SW 1271 (cell line): ENCODE measurements around the gene XIRP1.
"Not testable (repeated sequence)": the region's sequence is repeated elsewhere in the genome, so short reads cannot be mapped to it uniquely, and the experiment has no call there.

Experiments used
- DNase-seq, 2 experiments: peaks; one replicate each; lab custom pipeline; 2025; lab: John Stamatoyannopoulos, UW

Gene XIRP1

DNA sequence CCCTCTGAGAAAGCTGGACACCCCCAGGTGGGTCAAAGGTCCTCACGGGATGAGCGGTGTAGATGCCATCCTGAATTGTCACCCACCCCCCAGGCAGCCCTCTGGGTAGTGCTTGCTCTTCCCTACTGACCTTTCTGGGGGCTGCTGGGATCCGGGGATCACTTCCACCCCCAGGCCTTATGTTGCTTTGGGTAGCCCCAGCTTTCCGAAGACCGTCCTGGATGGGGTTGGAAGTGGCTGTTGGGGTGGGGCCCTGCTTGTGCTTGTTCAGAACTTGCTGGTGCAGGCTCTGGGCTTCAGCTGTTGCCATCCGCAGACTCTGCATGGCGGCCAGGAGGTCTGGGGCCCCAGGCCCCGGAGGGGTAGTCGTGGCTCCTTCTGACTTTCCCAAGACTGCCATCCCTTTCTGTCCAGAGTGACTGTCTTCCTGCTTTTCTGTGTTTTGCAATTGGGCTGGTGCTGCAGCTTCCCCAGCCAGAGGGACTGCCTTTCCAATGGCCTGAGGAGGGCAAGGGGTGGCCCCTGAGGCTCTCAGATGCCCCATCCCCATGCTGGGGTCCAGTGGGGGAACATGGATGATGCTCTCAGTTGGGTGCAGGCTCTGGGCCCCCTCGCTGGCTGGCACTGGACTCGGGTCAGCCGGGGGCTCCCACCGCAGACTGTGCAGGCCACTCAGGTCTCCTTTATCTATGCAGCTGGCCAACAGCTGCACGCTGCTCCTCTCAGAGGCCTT, 6.3 kb downstream of the XIRP1 start:
- no peak for DNase-seq

DNA sequence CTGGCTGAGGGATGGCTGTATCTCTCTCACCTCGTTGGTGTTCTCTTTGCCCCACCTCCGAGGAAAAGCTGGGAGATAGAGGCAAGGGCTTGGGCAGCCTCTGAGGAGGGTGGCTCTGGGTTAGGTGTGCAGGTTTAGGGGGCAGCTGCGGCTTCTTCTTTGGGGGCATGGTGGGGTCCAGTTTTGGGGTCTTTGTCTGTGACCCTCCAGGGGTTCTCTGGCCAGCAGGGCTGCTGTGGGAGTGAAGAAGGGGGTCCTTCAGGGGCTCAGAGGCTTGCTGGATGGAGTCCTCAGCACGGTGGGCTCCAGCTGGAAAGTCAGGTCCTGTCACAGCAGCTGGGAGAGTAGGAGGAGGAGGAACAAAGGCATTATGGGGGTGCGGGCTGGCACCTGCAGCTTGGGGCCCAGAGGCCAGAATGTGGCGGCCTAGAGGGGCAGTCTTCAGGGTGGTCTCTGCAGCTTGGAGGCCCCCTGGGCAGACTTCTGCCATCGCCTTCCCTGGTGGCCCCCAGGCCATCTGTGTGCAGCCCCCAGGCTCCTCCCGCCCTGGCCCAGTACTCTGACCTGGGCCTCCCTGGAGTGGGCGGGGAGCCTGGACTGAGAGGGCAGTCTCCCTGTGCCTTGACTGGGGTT, 7.0 kb downstream of the XIRP1 start:
- DNase-seq = no peak

DNA sequence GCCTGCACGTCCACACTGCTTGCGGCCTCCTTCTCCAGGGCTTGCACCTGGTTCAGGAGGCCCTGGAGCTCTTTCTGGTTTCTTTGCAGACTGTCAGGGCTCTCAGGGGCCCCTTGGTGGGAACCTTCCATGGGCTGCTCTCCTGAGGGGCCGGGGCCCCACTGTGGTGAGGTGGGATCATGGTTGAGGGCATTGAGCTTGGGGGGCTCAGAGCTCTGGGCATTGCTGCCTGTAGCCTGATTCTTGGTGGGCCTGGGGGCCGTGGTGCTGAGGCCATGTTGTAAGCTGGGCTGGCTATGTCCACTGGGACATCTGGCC, 7.5 kb downstream of the XIRP1 start:
- DNase-seq = no peak

DNA sequence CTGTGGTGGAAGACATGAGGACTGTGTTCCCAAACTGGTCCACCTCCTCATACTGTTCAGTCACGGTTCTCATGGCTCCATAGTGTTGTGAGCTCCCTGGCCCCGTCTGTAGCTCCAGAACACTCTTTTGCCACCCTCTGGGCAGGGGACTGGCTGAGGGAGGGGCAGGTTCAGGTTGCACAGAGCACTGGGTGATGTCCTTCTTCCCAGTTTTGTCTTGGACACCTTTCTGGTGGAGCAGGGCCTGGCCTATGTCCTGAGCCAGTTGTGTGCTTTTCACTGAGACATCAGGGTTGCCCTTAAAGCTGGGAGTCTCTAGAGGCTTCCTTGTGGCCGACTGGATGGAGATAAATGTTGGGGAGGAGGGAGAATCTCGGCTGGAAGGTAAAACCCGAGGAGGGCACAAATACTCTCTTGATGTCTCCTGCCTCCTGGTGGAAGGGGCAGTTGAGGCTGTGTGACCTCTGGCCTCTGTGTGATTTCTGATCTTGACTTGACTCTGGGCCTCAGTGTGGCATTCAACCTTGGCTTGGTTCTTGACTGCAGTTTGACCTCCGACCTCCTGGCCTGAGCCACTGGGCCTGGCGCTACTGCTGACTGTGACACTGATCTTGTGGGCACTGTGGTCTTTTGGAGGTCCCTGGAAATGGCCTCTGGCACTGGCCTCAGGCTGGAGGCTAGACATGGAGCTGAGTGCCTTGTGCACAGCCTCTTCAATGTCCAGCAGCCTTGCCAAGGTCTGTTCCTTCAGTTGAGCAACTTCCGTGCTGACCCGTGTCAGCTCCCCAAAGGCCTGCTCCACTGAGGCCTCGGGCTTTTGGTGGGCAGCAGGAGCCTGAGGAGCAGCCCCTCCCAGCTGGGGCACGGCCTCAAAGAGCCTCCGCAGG, 8.1 kb downstream of the XIRP1 start:
- no peak for DNase-seq

DNA sequence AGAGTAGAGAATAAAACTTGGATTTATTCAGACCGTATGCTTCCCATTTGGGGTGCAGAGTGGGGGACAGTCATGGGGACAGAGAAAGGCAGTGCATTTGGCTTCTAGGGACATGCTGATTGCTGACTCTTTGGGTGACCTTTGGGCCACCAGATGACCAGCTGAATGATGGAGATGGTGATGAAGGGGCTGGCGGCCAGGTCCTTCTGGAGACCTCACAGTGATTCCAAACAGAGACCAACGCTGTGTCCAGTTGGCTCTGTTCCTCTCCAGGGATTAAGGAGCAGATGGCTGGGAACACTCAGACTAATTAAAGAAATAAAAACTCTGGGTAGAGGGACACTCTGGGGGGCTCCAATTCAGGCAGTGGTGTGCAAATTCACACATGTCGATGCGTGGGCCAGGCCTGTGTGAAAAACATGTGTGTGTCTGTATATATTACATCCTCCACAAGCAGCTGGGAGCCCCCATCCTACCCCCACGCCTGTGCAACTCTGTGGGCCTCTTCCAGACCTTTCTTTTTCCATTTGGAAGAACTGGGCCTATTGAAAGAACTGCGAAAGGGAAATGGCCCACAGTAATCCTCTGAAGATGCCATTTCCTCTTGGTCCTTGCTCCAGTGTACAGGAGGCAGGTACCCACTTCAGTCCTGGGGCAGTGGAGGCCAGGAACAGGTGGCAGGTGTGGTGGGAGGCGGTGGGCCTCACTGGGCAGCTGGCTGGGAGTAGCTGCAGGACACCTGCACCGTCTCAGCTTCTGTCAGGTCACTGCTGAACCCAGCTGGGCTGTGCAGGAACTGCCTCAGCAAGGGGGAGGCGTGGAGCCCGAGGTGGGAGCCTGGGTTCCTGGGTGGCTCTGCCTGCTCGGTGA, 8.9 kb downstream of the XIRP1 start:
- DNase-seq = no peak

DNA sequence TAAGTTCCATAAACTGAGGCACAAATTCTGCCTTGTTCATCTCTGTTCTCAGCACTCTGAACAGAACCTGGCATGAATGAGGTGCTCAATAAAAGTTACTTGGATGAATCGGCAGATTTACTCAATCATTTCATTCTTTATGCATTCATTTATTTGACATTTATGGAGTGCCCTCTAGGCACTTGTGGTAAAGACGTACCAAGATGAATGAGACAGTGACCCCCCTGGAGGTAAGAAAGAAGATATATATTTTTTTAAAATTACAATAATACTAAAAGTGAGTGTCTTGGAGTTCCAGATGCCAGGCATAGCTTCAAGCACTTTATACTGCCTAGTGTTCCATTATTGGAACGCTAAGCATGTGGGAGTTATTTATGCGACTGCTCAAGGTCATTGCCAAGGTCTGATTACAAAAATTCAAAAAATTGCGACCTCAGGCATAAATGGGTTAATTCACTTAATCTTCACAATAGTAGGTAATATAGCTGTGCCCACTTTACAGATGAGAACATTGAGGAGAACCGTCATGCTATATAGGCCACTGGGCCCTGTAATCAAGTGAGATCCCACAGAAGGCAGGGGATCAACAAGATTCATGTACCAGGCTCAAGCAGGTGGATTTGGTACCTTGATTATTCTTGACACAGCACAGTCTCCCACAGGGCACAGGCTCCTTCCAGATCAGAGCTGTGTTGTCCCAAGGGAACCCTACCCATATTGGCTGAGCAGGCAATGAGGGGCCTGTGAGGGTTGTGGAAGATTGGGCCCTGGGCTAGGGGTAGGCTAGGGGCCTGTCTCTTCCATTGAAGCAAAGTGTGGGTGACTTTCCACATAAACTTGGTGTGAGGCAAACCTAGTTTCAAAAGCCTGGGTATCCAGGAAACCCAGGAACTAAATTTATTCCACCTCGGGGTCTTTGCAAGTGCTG, 10.7 kb downstream of the XIRP1 start:
- no peak for DNase-seq

DNA sequence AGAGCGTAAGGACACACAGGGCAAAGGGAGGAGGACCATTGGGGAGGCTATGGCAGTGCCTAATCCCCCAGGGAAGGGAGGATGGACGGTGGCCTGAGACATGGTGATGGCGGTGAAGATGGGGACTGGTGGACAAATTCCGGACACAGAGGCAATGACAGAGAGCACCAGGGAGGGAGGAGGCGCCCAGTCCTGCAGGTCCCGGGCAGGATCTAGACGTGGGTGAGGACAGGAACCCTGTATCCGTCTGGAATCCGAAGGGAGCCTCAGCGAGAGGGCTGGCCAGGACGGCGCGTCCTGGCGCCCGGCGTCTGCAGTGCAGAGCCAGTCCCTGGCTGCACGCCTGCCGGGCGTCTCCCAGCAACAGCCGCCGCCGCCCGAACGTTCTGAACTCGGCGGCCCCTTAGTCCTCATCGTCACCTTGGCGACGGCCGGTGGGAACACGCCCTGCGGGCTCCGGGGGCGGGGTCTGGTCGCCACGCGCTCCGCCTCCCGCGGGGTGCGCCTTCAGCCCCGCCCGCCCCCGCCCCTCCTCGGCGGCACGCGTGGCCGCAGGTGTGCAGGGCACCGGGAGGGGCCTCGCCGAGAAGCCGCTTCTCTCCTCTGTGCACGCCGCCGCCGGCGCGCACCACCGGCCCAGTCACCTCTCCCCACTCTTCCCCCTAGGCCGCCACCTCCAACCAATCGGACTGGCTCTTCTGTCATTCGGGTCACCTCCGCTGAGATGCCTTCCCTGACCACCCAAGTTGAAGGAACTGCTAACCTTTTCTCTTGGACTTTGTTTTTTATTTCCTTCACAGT, 11.6 kb downstream of the XIRP1 start:
- peak; percentile 84 to 85 for DNase-seq

DNA sequence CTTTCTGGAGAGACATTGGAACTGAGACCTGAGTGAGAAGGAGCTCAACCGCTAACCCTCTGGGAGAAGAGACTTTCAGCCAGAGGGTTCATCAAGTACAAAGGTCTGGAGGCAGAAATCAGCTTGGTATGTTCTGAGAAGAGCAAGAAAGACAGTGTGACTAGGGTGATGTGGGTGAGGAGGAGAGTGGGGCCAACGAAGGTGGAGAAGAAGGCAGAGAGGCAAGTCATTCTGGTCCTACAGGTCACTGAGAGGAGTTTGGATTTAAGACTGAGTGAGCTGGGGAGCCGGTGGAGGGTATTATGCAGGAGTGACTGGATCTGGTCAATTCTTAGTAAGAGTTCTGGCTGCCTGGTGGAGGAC, 12.2 kb downstream of the XIRP1 start:
- no peak for DNase-seq

DNA sequence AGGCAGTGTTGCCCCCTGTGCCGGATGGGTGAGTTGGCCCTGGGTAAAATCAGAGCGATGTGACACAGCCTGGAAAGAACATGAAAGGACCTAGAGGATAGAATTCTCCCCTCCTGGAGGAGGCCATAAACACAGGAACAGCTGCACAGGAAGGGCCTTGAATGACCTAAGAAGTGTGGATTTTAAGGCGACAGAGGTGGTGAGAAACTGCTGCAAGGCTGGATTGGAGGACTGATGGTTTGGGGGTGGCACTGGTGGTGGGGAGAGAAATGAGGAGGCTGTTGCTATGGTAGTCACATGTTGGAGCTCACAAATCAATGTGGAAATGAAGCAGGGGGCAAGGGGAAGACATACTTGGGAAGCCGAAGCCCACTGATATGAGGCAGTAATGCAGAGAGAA, 13.8 kb downstream of the XIRP1 start:
- DNase-seq = no peak

DNA sequence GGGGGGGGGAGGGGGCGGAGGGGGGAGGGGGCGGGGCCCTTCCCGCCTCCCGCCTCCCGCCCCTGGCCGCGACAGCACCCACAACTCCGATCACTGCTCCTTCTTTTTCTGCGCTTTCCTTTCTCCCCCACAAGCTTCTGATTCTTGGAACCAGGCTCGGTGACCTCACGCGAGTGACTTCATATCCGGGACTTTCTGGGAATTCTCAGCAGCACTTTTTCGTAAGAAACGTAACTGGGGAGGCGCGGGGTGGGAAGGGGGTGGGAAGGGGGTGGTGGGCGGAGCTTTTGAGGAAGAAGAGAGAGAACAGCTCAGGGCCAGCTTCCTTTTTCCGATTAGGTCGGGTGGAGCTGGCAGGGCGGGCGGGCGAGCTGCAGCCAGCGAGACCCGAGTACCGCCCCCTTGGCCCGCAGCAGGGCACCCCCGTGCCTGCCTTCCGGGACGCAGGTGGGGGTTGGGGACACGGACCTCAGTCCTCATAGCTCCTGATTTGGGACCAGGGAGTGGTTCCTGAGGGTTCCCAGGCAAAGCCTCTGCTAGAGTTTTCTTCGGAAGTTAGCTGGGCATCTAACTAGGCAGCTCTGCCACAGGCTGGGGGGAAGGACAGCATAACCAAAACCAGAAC, 14.6 kb downstream of the XIRP1 start:
- peak; percentile 69 to 92 for DNase-seq

DNA sequence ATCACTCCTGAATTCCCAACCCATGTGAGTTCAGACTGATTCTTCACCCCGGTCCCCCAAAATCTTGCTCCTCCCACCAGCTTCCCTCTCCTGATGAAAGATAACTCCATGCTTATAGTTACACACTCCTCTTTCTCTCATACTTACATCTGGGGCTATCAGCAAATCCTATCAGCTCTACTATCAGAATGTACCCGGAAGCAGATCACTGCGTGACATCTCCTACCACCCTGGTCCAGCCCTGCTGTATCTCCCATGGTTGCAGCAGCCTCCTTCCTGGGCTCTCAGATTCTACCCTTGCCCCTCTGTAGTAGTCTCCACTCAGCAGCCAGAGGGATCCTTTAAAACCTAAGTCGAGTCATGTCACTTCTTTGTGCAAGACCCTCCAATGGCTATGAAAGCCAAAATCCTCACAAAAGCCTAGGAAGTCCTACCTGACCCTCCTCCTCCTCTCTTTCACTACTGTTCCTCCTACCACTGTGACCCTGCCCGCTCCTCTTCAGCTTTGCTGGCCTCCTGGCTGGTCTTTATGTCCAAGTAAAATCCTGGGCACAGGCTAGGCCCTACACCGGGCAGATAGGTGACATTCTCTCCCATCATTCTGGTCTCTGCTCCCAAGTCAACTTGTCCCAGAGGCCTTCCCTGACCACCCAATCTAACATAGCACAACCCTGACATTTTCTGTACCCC, 16.2 kb downstream of the XIRP1 start:
- DNase-seq = no peak

DNA sequence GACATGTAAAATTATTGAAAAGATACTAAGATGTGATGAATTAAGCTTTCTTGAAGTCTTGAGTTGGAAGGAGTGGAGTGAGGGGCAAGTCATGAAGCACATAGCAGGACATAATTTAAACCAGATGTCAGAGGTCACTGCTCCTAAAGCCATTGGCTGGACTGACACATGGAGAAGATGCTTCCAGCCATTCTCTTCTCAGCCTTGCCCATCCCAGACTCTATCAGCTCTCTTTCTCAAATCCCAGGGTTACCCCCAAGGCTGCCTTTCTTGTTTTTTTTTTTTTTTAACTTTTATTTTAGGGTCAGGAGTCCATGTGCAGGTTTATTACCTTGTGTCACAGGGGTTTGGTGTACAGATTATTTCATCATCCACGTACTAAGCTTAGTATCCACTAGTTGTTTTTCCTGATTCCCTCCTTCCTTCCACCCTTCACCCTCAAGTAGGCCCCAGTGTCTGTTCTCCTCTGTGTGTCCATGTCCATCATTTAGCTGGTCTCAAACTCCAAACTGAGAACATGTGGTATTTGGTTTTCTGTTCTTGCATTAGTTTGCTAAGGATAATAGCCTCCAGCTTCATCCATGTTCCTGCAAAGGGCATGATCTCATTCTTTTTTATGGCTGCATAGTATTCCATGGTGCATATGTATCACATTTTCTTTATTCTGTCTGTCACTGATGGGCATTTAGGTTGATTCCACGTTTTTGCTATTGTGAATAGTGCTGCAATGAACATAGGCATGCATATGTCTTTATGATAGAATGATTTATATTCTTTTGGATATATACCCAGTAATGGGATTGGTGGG, 18.9 kb downstream of the XIRP1 start:
- no peak for DNase-seq

DNA sequence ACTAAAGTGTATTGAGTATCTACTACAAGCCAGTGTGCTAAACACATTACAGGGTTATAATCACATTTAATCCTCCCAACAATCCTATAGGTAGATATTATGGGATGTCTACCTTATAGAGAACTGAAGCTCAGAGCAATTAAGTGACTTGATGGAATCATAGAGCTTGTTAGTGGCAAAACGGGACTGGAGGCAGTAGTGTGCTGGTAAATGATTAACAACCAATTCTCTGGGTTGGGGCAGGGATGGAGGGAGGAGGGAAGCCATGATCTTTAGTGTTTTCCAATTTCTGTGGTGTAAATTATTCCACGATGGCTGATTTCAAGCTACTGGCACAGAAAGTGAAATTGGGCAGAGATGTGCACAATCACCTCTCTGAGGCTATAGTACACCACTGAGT, 20.5 kb downstream of the XIRP1 start:
- no peak for DNase-seq

DNA sequence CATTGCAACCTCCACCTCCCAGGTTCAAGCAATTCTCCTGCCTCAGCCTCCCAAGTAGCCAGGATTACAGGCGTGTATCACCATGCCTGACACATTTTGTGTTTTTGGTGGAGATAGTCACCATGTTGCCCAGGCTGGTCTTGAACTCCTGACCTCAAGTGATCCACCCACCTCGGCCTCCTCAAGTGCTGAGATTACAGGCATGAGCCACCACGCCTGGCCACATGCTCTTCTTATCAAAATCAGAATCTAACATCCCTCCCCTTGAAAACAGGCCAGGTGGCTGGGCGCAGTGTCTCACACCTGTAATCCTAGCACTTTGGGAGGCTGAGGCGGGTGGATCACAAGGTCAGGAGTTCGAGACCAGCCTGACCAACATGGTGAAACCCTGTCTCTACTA, 21.5 kb downstream of the XIRP1 start:
- DNase-seq = not testable (repeated sequence)

DNA sequence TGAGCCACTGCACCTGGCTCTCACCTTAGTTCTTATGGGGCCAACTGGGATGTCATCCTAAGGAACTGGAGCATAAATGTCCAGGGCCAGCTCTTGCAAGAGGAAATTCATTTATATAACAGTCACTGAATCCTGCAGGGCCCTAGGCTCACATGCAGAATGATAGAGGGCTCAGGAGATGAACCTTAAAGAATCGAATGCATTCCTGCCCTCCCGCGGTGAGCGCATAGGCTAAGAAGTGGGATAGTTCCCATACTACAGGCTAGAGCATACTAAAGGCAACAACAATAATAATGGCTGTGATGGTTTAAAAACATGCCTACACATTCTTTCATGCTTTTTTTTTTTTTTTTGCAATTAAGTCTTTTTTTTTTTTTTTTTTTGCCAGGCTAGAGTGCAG, 21.9 kb downstream of the XIRP1 start:
- DNase-seq = no peak

DNA sequence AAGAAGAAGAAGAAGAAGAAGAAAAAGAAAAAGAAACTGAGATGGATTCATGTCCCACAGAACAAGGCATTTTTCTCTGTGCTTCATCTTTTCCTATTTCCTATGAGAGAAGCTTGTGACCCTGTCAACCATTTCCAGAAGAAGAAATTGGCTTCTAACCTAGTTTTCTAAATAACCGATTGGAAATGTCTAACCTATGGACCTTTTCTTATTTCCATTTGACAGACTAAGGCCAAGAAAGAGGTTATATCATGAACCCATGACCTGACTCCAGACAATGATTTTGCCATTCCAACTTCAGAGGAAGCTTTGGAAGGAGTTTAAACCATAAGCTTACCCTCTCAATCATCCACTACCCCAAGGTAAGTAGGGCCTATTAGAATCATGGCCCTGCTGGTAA, 22.7 kb downstream of the XIRP1 start:
- no peak for DNase-seq

DNA sequence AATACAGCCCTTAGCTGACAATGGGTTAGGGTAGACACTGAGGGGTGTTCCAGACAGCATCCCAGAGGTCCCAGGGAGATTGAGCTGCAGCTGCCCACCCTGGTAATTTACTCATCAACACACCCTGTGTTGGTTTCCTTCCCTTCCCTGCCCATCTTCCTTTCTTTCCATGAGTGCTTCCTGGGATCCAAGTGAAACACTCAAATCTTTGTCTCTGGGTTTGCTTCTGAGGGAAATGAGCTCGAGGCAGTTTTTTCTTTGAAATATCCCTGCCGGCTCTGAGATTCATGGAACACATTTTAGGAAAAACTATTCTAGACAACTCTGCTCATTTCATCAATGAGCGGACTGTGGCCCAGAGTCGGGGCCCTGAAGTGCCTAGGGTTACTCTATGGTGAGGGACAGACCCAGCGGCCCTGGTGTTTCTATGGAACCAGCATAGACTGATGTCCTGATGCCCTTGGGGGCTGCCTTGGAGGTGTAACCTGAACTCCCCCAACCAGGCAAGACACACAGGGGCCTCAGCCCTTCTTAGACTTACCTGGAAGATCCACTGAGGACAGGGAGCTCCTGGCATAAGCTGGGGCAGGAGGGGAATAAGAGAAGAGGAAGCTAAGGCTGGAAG, 24.1 kb downstream of the XIRP1 start:
- no peak for DNase-seq
